Prostate gland (tissue), 2 donors: ENCODE results near the gene MALRD1.

Experiments used
- POLR2A ChIP-seq: fragments of 450-650 bp; IDR thresholded peaks from one replicate; pipeline ENCODE4 v1.6.1; 2016; ENCODE audit warnings: antibody characterized with exemption, mild to moderate bottlenecking
- TF ChIP-seq, protein P1 (sequence below), 4 experiments: fragments of 200-600 bp in 2 of 4; fragments of 450-650 bp in 2 of 4; sonication (generic) in 2 of 4; IDR thresholded peaks; 1 replicate in 3 of 4; 2 replicates in 1 of 4; pipeline ENCODE4 v1.5.1; 2016 to 2019; ENCODE audit warnings: antibody characterized with exemption in 4 of 4, mild to moderate bottlenecking in 2 of 4, moderate library complexity in 2 of 4

DNA sequence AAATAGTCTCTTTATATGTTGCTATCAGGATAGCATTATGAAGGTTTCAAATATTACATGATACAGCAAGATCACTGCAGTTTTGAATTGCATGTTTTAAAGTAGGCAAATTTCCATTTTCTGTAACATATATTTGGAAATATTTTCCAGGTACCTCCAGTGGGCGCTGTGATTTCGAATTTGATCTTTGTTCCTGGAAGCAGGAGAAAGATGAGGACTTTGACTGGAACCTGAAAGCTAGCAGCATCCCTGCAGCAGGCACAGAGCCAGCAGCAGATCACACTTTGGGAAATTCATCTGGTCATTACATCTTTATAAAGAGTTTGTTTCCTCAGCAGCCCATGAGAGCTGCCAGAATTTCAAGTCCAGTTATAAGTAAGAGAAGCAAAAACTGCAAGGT is 299.0 kb downstream of the MALRD1 start:
- TF ChIP-seq, protein P1, sequence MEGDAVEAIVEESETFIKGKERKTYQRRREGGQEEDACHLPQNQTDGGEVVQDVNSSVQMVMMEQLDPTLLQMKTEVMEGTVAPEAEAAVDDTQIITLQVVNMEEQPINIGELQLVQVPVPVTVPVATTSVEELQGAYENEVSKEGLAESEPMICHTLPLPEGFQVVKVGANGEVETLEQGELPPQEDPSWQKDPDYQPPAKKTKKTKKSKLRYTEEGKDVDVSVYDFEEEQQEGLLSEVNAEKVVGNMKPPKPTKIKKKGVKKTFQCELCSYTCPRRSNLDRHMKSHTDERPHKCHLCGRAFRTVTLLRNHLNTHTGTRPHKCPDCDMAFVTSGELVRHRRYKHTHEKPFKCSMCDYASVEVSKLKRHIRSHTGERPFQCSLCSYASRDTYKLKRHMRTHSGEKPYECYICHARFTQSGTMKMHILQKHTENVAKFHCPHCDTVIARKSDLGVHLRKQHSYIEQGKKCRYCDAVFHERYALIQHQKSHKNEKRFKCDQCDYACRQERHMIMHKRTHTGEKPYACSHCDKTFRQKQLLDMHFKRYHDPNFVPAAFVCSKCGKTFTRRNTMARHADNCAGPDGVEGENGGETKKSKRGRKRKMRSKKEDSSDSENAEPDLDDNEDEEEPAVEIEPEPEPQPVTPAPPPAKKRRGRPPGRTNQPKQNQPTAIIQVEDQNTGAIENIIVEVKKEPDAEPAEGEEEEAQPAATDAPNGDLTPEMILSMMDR (IDR thresholded peaks at IDR 0.05), result no peak
- TF ChIP-seq POLR2A, result no peak
